Subcutaneous abdominal adipose tissue (tissue), 5 donors: ENCODE data around the gene TFG.

Experiments
- H3K27ac ChIP-seq: one replicate; pipeline ENCODE4 v1.7.0; 2013; ENCODE audit warnings: low read depth, mild to moderate bottlenecking, inconsistent platforms, low read length, moderate library complexity
- H3K27me3 ChIP-seq, 5 donors: one replicate each; pipeline ENCODE4 v1.7.0; 2013; ENCODE audit warnings: low read length in 5 of 5, inconsistent platforms in 1 of 5; ENCODE audit not compliant: control insufficient read depth in 5 of 5, insufficient read depth in 4 of 5
- H3K36me3 ChIP-seq, 5 donors: one replicate each; pipeline ENCODE4 v1.7.0; 2013; ENCODE audit warnings: low read length in 5 of 5; ENCODE audit not compliant: control insufficient read depth in 5 of 5, insufficient read depth in 5 of 5
- H3K4me1 ChIP-seq, 5 donors: one replicate each; pipeline ENCODE4 v1.7.0; 2013; ENCODE audit warnings: low read length in 5 of 5, mild to moderate bottlenecking in 3 of 5, moderate library complexity in 1 of 5; ENCODE audit not compliant: control insufficient read depth in 5 of 5, insufficient read depth in 5 of 5
- H3K4me3 ChIP-seq, 5 donors: one replicate each; pipeline ENCODE4 v1.7.0; 2013; ENCODE audit warnings: low read length in 5 of 5, low read depth in 1 of 5
- H3K9ac ChIP-seq, 5 donors: one replicate each; pipeline ENCODE4 v1.7.0; 2013; ENCODE audit warnings: low read length in 5 of 5, mild to moderate bottlenecking in 4 of 5, moderate library complexity in 3 of 5
- H3K9me3 ChIP-seq, 5 donors: one replicate each; pipeline ENCODE4 v1.7.0; 2013; ENCODE audit warnings: low read length in 5 of 5; ENCODE audit not compliant: control insufficient read depth in 5 of 5
- donor health status: healthy.
- donor health status: healthy.
- donor health status: healthy.
- donor health status: healthy.
- donor health status: healthy.

The TFG gene

GRCh38 chr3:100745617-100746016 is 36.3 kb downstream of the TFG start:
- H3K36me3 ChIP-seq, result peaks cover 57 to 79% (median 72%) of the 10 kb centered on the region in 5 donors
- H3K27me3 ChIP-seq, result no peaks in the 10 kb centered on the region

DNA sequence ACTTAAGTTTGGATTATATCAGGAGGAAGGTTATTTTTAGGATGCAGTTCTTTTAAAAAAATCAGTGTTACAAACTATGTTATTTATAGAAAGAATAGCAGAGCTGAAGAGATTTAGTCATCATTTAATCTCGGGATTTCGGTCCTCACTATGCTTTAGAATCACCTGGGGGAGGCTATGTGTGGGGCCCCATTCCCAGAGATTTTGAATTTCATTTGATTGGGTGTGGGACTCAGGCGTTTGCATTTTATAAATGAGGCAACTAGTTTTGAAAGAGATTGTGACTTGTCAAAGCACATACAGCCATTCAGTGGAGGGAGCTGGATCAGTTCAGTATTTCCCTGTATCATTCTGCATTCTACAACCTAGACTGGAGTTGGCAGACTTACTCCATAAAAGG is 36.8 kb downstream of the TFG start:
- no peaks in the 10 kb centered on the region for H3K9me3 ChIP-seq
- no peak overlapping the region for H3K9ac ChIP-seq
- H3K27ac ChIP-seq, result no peak overlapping the region
- no peak overlapping the region for H3K4me3 ChIP-seq
- H3K27me3 ChIP-seq, result no peaks in the 10 kb centered on the region
- H3K36me3 ChIP-seq, result peaks cover 56 to 80% (median 70%) of the 10 kb centered on the region in 5 donors
- no peaks in the 10 kb centered on the region for H3K4me1 ChIP-seq

More at GRCh38 chr3:100745617-100746016, 36.3 kb downstream of the TFG start:
- no peak overlapping the region for H3K9ac ChIP-seq
- no peaks in the 10 kb centered on the region for H3K4me1 ChIP-seq
- no peak overlapping the region for H3K4me3 ChIP-seq
- no peak overlapping the region for H3K27ac ChIP-seq
- no peaks in the 10 kb centered on the region for H3K9me3 ChIP-seq

DNA sequence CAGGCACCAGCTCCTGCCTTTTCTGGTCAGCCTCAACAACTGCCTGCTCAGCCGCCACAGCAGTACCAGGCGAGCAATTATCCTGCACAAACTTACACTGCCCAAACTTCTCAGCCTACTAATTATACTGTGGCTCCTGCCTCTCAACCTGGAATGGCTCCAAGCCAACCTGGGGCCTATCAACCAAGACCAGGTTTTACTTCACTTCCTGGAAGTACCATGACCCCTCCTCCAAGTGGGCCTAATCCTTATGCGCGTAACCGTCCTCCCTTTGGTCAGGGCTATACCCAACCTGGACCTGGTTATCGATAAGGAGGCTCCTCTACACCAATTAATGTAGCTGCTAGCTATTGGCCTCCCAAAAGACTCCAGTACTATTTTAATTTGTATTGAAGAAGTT is 38.9 kb downstream of the TFG start:
- Histone ChIP-seq H3K36me3 (peaks cover 54 to 81% (median 70%) of the 10 kb centered on the region in 5 donors), H3K27me3 (no peaks in the 10 kb centered on the region), H3K4me3 (no peak overlapping the region), H3K4me1 (no peaks in the 10 kb centered on the region), H3K9me3 (no peaks in the 10 kb centered on the region), H3K9ac (no peak overlapping the region), H3K27ac (no peak overlapping the region)

DNA sequence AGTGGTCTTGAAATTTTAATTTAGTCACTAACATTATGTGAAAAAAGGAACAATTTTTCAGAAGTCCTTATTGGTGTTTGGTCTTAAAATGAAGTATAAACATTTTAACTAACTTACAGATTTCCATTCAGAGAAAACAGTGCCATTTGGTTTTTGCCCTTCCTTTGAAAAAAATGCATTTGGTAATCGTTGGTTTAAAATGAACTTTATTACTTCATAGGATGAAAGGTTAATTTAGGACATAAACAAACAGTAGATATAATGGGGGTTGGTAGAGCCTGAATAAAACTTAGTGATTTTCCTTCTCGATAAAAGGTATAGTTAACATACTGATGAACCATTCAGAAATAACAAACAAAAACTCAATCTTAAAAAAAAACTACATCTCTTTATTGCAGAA is 39.7 kb downstream of the TFG start:
- peaks cover 59 to 88% (median 76%) of the 10 kb centered on the region in 5 donors for H3K36me3 ChIP-seq
- H3K9ac ChIP-seq, result no peak overlapping the region
- no peak overlapping the region for H3K27ac ChIP-seq
- no peaks in the 10 kb centered on the region for H3K27me3 ChIP-seq
- H3K4me3 ChIP-seq, result no peak overlapping the region
- H3K4me1 ChIP-seq, result no peaks in the 10 kb centered on the region
- no peaks in the 10 kb centered on the region for H3K9me3 ChIP-seq

- Histone ChIP-seq H3K36me3 (peaks cover 29 to 59% (median 49%) of the 10 kb centered on the region in 5 donors), H3K4me3 (no peak overlapping the region), H3K27me3 (no peaks in the 10 kb centered on the region), H3K4me1 (peaks cover 0 to 8% (median 5%) of the 10 kb centered on the region in 5 donors), H3K9me3 (no peaks in the 10 kb centered on the region), H3K9ac (no peak overlapping the region), H3K27ac (no peak overlapping the region)
These were observed 44.6 kb downstream of the TFG start for GRCh38 chr3:100753846-100754245.

DNA sequence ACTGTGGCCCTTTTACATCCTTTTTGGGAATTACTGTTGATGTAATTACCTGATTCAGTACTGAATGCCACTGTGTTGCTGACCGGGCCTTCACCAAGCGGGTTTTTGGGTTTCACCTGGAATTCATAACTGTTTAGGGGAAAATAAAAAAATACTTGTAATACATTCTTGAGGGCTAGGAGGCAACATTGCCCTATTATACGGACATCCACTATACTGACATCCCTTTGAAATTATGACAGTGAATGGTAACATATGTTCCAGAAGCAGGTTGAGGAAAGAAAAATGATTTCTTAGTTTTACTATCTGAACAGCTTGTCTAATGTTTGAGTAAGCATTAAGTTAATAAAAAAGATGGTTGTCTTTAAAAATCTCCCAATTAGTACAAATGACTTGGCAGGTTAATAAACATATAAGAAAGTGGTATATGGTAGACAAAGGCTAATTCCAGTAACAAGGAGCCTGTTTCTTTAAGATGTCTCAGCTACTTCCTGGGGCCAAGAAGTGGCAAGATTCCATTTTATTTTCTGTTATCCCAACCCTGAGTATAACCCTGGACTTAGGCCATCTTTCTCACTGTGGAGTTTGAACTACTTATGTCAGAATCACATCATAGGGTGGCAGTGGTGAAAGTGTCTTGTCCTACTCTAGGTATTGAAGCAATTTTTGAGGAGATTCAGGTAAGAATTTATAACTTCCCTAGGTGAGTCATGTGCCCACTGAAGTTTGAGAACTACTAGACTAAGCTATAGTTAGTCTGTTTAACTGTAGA is 45.5 kb downstream of the TFG start:
- Histone ChIP-seq H3K27me3 (no peaks in the 10 kb centered on the region), H3K9ac (no peak overlapping the region), H3K4me3 (no peak overlapping the region), H3K4me1 (peaks cover 0 to 8% (median 5%) of the 10 kb centered on the region in 5 donors), H3K27ac (no peak overlapping the region), H3K9me3 (no peaks in the 10 kb centered on the region), H3K36me3 (peaks cover 23 to 50% (median 40%) of the 10 kb centered on the region in 5 donors)

DNA sequence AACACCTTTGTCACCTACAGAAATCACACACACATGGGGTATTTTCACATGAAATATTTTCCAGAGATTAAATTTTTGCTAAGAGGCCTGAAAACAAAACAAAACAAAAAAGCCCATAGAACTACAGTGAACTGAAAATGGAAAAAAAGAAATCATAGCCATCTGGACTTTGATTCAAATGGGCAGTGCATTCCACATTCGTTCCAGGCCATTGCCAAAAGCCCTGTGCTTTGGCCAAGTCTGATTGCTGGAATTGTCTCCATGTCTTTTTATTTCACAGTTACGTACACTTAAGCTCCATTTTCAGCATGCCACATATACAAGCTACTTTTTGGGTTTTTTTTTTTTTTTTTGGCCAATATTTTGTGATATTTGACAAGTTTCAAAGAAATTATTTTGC is 47.1 kb downstream of the TFG start:
- Histone ChIP-seq H3K27ac (no peak overlapping the region), H3K9ac (no peak overlapping the region), H3K9me3 (no peaks in the 10 kb centered on the region), H3K4me1 (peaks cover 0 to 8% (median 5%) of the 10 kb centered on the region in 5 donors), H3K27me3 (no peaks in the 10 kb centered on the region), H3K36me3 (peaks cover 12 to 33% (median 28%) of the 10 kb centered on the region in 5 donors), H3K4me3 (no peak overlapping the region)

- Histone ChIP-seq H3K36me3 (peaks cover 0 to 16% (median 3%) of the 10 kb centered on the region in 5 donors), H3K9ac (no peak overlapping the region), H3K27ac (no peak overlapping the region), H3K4me3 (no peak overlapping the region), H3K4me1 (peaks cover 0 to 11% (median 5%) of the 10 kb centered on the region in 5 donors), H3K9me3 (no peaks in the 10 kb centered on the region), H3K27me3 (no peaks in the 10 kb centered on the region)
These were observed 49.9 kb downstream of the TFG start for GRCh38 chr3:100759159-100759558.

DNA sequence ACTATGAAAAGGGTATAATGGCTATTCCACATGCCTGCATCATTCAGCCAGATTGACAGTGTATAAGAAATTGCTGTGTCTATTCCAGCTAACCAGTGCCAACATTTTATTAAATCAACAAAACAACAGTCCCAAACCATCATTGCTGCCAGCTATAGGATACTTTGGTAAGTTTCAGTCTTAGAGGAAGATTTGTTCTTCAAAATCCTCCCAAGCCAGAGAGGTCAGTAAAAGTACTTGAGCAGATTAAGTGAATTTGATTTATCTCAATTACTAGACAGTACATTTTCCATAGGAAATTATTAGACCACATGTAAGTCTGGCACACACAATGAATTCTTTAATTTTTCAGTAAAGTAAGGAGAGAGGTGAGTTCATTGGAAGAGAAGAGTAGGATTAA is 50.7 kb downstream of the TFG start:
- Histone ChIP-seq H3K4me1 (peaks cover 0 to 11% (median 5%) of the 10 kb centered on the region in 5 donors), H3K27me3 (no peaks in the 10 kb centered on the region), H3K9me3 (no peaks in the 10 kb centered on the region), H3K9ac (no peak overlapping the region), H3K27ac (no peak overlapping the region), H3K4me3 (no peak overlapping the region), H3K36me3 (peaks cover 0 to 10% (median 3%) of the 10 kb centered on the region in 5 donors)

GRCh38 chr3:100760377-100760776 is 51.1 kb downstream of the TFG start:
- no peak overlapping the region for H3K4me3 ChIP-seq
- no peaks in the 10 kb centered on the region for H3K27me3 ChIP-seq
- peaks cover 0 to 11% (median 5%) of the 10 kb centered on the region in 5 donors for H3K4me1 ChIP-seq
- no peak overlapping the region for H3K9ac ChIP-seq
- no peaks in the 10 kb centered on the region for H3K9me3 ChIP-seq
- no peak overlapping the region for H3K27ac ChIP-seq
- H3K36me3 ChIP-seq, result peaks cover 0 to 5% (median 0%) of the 10 kb centered on the region in 5 donors
